ENCODE measurements around the gene BTN1A1. TPM values are rescaled to one million over a fixed set of nuclear protein-coding genes. Genes with fewer than 3 reads are reported as not detected.
A peak's percentile ranks its signal among the peaks of the same experiment; 100 is the strongest.

Gene BTN1A1
- total and polyA plus RNA-seq, 9 of the 15 experiments (the other 6 are each of a cell fraction or from before 2014, with no cell fraction given): 0.01 to 0.15 (median 0.06) TPM; not detected in 4

GRCh38 chr6:26477426-26477825 is 22.7 kb upstream of the BTN1A1 start:
- H3K4me3 ChIP-seq: no peak overlapping the region
- intact Hi-C loops (cut with micrococcal nuclease) (no loop called here), in situ Hi-C loops (cut with MboI) (no loop called here)
- H3K4me2 ChIP-seq (ENCODE audit: insufficient read depth, low read length): peak overlapping the region; percentile 40; the same call in 1 of the 2 replicates
- peaks cover 32 to 56% of the 10 kb centered on the region in 2 experiments for H3K4me1 ChIP-seq (replicated peaks in 1 of 2; ENCODE audit: control insufficient read depth in 2 of 2, insufficient read depth in 2 of 2, low read length in 2 of 2)
- peak overlapping the region; percentile 53 for H2AFZ ChIP-seq (ENCODE audit: low read depth, low read length)
- peak in 1 of 4 experiments; percentile 58 for DNase-seq (ENCODE audit: extremely low read depth in 1 of 4, low spot score in 3 of 4)
- 0 out of 2 replicates have a peak, but pooled peaks cover 6% of the 10 kb centered on the region for H3K9me3 ChIP-seq (replicated peaks; ENCODE audit: control insufficient read depth, insufficient read depth, low read depth, low read length)
- peak overlapping the region in 1 of 2 experiments; percentile 20; a peak in 2 of 4 replicates for H3K9ac ChIP-seq (ENCODE audit: insufficient read depth in 1 of 2, low read depth in 2 of 2, low read length in 2 of 2)
- no peaks in the 10 kb centered on the region for H3K27me3 ChIP-seq (ENCODE audit: control insufficient read depth in 2 of 2, insufficient read depth in 2 of 2, low read length in 2 of 2)
- no peaks in the 10 kb centered on the region for H3K9me1 ChIP-seq (ENCODE audit: control insufficient read depth, insufficient read depth, low read length)
- no peaks in the 10 kb centered on the region for H3K36me3 ChIP-seq (ENCODE audit: control insufficient read depth, insufficient read depth, low read length)
- FAIRE-seq: no peak
- H3K79me2 ChIP-seq (ENCODE audit: control insufficient read depth, insufficient read depth, low read length): no peaks in the 10 kb centered on the region
- no peak for ATAC-seq
- H3K27ac ChIP-seq (ENCODE audit: extremely low read depth, low read depth, low read length): peak overlapping the region; percentile 55
- POLR2A ChIA-PET: interaction anchor here (1.1 to 1.7 kb wide), 2 partner anchors 13 to 15 kb away, joined by 3 to 5 read pairs; no protein-coding TSS in a partner anchor
- no TSS peak for BruUV-seq (replicated peaks)
- no peaks in the 10 kb centered on the region for H4K20me1 ChIP-seq (replicated peaks; ENCODE audit: control insufficient read depth, insufficient read depth, low read length)
- CTCF ChIA-PET (ENCODE audit: low intra/inter-chr PET ratio): no interaction called here
- WGBS (ENCODE audit: insufficient coverage, low coverage, missing lambda C conversion rate): 0% methylated on average over 1 of the region's 1 CpG
- TF ChIP-seq RBM39 (optimal IDR thresholded peaks at IDR 0.05; ENCODE audit: low read depth, low read length) (no peak), VEZF1 (CRISPR knock-in tag; IDR thresholded peaks at IDR 0.05) (no peak), BRD4 (IDR thresholded peaks at IDR 0.05) (0 out of 2 replicates have a peak, but pooled peaks have one; percentile 42)
- TF ChIP-seq, protein P1, sequence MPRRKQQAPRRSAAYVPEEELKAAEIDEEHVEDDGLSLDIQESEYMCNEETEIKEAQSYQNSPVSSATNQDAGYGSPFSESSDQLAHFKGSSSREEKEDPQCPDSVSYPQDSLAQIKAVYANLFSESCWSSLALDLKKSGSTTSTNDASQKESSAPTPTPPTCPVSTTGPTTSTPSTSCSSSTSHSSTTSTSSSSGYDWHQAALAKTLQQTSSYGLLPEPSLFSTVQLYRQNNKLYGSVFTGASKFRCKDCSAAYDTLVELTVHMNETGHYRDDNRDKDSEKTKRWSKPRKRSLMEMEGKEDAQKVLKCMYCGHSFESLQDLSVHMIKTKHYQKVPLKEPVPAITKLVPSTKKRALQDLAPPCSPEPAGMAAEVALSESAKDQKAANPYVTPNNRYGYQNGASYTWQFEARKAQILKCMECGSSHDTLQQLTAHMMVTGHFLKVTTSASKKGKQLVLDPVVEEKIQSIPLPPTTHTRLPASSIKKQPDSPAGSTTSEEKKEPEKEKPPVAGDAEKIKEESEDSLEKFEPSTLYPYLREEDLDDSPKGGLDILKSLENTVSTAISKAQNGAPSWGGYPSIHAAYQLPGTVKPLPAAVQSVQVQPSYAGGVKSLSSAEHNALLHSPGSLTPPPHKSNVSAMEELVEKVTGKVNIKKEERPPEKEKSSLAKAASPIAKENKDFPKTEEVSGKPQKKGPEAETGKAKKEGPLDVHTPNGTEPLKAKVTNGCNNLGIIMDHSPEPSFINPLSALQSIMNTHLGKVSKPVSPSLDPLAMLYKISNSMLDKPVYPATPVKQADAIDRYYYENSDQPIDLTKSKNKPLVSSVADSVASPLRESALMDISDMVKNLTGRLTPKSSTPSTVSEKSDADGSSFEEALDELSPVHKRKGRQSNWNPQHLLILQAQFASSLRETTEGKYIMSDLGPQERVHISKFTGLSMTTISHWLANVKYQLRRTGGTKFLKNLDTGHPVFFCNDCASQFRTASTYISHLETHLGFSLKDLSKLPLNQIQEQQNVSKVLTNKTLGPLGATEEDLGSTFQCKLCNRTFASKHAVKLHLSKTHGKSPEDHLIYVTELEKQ (CRISPR knock-in tag; IDR thresholded peaks at IDR 0.05): no peak
- TF ChIP-seq, protein P2, sequence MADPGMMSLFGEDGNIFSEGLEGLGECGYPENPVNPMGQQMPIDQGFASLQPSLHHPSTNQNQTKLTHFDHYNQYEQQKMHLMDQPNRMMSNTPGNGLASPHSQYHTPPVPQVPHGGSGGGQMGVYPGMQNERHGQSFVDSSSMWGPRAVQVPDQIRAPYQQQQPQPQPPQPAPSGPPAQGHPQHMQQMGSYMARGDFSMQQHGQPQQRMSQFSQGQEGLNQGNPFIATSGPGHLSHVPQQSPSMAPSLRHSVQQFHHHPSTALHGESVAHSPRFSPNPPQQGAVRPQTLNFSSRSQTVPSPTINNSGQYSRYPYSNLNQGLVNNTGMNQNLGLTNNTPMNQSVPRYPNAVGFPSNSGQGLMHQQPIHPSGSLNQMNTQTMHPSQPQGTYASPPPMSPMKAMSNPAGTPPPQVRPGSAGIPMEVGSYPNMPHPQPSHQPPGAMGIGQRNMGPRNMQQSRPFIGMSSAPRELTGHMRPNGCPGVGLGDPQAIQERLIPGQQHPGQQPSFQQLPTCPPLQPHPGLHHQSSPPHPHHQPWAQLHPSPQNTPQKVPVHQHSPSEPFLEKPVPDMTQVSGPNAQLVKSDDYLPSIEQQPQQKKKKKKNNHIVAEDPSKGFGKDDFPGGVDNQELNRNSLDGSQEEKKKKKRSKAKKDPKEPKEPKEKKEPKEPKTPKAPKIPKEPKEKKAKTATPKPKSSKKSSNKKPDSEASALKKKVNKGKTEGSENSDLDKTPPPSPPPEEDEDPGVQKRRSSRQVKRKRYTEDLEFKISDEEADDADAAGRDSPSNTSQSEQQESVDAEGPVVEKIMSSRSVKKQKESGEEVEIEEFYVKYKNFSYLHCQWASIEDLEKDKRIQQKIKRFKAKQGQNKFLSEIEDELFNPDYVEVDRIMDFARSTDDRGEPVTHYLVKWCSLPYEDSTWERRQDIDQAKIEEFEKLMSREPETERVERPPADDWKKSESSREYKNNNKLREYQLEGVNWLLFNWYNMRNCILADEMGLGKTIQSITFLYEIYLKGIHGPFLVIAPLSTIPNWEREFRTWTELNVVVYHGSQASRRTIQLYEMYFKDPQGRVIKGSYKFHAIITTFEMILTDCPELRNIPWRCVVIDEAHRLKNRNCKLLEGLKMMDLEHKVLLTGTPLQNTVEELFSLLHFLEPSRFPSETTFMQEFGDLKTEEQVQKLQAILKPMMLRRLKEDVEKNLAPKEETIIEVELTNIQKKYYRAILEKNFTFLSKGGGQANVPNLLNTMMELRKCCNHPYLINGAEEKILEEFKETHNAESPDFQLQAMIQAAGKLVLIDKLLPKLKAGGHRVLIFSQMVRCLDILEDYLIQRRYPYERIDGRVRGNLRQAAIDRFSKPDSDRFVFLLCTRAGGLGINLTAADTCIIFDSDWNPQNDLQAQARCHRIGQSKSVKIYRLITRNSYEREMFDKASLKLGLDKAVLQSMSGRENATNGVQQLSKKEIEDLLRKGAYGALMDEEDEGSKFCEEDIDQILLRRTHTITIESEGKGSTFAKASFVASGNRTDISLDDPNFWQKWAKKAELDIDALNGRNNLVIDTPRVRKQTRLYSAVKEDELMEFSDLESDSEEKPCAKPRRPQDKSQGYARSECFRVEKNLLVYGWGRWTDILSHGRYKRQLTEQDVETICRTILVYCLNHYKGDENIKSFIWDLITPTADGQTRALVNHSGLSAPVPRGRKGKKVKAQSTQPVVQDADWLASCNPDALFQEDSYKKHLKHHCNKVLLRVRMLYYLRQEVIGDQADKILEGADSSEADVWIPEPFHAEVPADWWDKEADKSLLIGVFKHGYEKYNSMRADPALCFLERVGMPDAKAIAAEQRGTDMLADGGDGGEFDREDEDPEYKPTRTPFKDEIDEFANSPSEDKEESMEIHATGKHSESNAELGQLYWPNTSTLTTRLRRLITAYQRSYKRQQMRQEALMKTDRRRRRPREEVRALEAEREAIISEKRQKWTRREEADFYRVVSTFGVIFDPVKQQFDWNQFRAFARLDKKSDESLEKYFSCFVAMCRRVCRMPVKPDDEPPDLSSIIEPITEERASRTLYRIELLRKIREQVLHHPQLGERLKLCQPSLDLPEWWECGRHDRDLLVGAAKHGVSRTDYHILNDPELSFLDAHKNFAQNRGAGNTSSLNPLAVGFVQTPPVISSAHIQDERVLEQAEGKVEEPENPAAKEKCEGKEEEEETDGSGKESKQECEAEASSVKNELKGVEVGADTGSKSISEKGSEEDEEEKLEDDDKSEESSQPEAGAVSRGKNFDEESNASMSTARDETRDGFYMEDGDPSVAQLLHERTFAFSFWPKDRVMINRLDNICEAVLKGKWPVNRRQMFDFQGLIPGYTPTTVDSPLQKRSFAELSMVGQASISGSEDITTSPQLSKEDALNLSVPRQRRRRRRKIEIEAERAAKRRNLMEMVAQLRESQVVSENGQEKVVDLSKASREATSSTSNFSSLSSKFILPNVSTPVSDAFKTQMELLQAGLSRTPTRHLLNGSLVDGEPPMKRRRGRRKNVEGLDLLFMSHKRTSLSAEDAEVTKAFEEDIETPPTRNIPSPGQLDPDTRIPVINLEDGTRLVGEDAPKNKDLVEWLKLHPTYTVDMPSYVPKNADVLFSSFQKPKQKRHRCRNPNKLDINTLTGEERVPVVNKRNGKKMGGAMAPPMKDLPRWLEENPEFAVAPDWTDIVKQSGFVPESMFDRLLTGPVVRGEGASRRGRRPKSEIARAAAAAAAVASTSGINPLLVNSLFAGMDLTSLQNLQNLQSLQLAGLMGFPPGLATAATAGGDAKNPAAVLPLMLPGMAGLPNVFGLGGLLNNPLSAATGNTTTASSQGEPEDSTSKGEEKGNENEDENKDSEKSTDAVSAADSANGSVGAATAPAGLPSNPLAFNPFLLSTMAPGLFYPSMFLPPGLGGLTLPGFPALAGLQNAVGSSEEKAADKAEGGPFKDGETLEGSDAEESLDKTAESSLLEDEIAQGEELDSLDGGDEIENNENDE (IDR thresholded peaks at IDR 0.05; ENCODE audit: low read depth, low read length): no peak
